ENCODE measurements around the gene PHACTR1.

PHACTR1 gene

DNA sequence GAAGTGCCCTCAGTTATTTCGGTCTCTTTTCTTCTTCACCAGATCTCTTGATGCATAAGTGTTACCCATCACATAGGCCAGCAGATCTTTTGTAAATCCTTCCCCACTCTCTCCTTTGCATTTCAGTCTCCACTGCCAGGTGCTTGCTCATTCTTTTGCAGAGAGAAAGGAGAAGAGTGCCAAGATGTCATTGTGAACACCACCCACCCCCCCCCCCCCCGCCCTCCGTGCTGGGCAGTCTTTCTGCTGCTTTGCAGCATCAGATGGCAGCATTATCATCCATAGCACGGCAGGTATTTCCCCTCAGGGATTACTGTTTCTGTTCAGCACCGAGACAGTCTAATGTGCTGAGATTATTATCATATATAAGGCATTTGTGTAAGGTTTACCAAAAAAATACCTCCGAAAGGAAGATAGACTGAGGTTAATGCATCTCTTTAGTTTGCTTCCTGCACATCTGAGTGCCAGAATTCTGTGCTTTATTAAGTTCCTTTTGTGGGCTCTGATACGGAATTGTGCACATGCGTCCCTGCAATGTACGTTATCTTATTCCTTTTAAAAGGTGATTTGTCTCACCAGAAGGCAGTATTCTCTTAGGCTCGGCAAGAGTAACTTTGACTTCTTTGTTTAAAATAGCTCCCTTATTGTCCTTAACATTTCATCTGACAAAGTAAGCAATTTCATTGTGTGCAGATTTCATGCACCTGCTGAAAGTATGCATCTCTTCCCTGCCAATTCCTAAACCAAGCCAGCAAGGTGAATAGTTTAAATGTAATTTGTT, 128.8 kb downstream of the PHACTR1 start:
- DNase-seq (ENCODE audit: low read depth in 1 of 2, low spot score in 1 of 2), result no peak

DNA sequence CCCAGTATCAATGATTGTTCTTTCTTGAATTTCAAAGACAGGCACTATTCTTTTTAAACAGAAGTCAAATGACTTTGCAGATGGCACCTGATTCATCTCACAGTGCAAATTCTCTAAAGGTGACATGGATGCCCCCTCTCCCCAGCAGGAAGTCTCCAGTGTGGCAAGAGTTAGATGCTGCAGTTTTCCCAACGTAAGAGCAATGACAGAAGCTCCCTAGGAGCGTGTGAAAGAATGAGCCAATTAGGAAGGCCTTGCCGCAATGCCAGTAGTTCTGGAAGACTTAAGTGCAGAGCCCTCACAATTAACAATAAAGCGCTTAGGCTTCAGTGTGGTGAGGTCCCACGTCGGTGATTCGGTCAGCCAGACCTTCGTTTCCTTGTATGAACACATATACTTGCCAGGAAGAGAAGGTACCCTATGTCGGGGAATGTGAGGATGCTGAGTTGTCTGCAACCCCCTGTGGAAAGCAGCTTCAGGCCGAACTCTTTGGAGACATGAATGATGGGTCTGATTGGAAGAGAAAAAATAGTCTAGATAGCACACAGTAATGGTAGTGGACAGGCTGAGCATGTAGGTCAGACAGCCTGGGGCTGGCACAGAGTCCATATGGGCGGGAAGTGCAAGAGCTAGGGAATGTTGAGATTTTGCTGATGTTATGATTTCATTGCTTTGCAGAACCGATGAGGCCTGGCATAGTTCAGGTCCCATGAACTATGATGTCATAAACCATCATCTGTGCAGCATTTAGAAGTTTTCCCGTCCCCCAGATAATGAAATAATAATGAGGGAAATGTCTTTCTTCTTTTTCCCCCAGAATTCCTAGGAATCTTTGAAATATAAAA, 132.6 kb downstream of the PHACTR1 start:
- DNase-seq (ENCODE audit: low read depth in 1 of 2, low spot score in 1 of 2), result no peak

DNA sequence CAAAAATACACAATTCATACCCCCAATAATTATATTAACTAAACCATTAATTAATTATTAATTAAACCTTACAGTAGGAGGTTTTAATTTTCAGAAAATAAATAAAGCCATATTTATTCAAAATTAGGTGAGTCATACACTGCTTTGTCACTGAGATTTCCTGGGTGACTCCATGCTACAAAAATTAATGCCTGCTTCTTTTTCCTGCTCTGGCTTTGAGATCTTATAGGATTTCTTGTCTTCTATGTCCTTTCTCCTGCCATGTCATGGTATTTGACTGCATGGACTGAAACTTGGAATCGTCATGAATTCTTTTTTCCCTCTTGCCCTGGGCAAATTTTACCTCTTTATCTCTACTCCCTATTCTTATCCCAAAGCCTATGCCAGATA, 133.2 kb downstream of the PHACTR1 start:
- no peak for DNase-seq (ENCODE audit: low read depth in 1 of 2, low spot score in 1 of 2)

- no peak for DNase-seq (ENCODE audit: low read depth in 1 of 2, low spot score in 1 of 2)
Measured at GRCh38 chr6:12851123-12851695, 134.6 kb downstream of the PHACTR1 start.

DNA sequence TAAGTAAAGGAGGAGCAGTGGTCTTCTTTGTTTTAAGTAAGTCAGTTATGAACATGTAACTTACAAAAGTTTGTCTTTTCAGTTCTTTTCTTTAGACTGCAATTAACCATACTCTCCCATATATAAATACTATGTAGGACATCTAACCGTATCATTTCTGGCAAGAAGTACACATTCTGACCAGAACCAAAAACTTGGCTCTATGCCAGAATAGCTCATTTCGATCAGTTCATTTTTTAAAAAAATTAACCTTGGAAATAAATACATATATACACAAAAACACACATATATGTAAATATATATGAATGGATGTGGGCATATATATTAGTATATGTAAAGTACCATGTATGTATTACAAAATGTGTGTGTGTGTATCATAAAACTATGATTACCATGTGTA, 145.0 kb downstream of the PHACTR1 start:
- no peak for DNase-seq (ENCODE audit: low read depth in 1 of 2, low spot score in 1 of 2)

GRCh38 chr6:12865117-12865516, 148.6 kb downstream of the PHACTR1 start:
- no peak for DNase-seq (ENCODE audit: low read depth in 1 of 2, low spot score in 1 of 2)

DNA sequence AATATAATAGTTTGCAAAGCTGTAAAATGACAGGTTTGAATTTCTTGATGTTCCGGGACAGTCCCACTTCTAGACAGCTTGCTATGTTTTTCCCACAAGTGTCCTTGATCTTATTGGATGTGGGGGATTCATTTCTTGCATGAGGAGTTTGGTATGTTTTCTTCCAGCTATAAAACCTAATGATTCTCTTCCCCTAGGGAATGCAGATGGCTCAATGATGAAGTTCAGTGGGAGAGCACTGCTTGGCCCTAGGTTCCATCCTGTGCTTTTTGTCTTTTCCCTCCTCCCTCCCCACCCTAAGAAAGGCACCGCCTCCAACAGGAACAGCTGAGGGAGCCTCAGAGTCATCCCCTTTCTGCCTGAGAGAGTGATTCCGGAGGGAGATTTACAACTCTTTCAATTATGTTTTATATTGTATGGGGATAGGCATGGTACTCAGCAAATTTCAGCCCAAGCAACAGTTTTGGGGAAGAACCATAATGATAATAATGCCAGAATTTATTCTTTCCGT, 149.2 kb downstream of the PHACTR1 start:
- DNase-seq (ENCODE audit: low read depth in 1 of 2, low spot score in 1 of 2), result no peak

GRCh38 chr6:12866422-12867029, 150.0 kb downstream of the PHACTR1 start:
- DNase-seq (ENCODE audit: low read depth in 1 of 2, low spot score in 1 of 2), result no peak

DNA sequence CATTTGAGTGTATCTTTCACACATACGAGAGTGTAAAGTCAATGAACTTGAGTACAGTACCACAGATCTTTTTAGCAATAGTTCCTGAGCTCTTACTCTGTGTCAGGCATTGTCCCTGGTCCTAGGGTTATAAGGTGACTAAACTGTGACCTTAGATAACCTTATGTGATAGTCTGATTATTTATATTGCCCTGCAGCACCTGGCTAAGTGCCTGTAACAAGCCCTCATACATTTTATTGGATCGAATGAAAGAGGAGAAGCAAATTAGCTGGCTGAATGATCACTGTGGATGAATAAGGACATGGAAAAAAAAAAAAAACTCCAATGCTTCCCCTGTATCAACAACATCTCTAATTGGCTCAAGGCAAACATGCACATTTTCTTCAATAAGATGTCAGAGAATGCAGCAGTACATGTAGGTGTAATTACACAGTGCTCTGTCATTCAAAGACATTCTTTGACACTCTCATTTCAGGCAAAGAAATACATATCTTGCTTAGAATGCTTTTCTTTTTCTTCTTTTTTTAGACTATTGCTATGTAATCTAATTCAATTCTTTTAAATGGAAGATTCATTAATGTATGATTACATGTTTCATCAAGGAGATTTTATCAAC, 153.4 kb downstream of the PHACTR1 start:
- no peak for DNase-seq (ENCODE audit: low read depth in 1 of 2, low spot score in 1 of 2)

GRCh38 chr6:12873691-12874090, 157.1 kb downstream of the PHACTR1 start:
- DNase-seq (ENCODE audit: low read depth in 1 of 2, low spot score in 1 of 2), result no peak

- no peak for DNase-seq (ENCODE audit: low read depth in 1 of 2, low spot score in 1 of 2)
Measured at GRCh38 chr6:12875051-12875450, 158.5 kb downstream of the PHACTR1 start.

DNA sequence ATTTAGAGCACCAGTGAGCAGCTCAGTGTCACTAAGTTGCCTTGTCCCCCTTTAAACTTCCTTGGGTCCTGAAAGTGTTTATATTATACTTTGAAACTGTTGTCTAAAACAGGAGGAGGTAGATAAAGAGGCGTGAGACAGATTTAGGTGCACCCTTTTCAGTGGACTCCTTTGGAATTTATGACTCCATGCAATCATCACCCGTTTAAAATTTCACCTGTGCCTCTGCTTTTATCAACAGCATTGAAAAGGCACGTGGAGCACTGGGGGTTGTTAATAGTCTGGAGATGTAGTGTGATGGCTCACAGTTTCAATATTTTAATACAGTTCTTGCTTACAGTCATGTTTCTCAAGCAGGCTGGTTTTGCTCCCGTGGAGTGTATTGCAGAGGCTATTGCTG, 162.2 kb downstream of the PHACTR1 start:
- DNase-seq (ENCODE audit: low read depth in 1 of 2, low spot score in 1 of 2), result no peak

DNA sequence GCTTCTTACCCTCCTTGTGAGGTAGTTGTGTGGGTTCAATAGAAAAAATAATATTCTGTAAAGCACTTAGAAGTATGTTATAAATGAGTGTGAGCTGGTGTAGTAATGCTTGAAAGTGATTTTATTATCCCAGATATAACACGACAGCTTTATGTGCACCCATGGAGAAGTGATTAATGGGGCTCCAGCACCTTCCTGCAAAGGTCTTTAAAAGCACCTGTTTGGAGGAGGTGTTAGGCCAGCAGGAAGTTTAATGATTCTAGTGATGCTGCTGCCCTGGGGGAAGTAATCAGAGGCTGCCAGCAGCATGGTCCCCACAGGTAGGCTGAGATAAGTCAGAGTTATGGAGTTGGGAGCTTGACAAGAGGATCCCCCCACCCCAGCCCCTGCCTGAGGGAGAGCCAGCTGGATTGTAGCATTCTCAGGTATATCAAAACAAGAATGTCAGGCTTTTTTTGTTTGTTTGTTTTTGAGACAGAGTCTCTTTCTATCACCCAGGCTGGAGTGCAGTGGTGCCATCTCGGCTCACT, 166.3 kb downstream of the PHACTR1 start:
- DNase-seq (ENCODE audit: low read depth in 1 of 2, low spot score in 1 of 2), result no peak

DNA sequence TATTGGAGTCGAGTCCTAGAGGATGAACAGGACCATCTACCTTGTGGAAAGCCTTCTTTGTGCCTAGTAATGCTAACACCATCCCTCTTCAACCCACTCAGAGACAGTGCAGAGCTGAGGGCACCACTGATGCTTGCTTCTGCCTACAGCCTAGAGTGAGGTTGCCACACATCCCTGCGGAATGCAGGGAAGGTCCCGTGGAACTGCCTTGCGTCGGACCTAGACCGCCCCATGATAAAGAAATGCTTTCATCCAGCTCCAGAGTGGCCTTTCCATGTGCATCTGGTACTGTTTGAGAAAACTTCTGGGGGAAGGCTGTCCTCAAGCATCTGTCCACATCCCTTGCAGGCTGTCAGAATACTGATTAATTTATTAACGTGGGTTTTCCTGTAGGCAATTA, 168.4 kb downstream of the PHACTR1 start:
- no peak for DNase-seq (ENCODE audit: low read depth in 1 of 2, low spot score in 1 of 2)

- DNase-seq (ENCODE audit: low read depth in 1 of 2, low spot score in 1 of 2), result no peak
Measured at GRCh38 chr6:12886961-12887775, 170.6 kb downstream of the PHACTR1 start.

GRCh38 chr6:12890171-12890790, 173.7 kb downstream of the PHACTR1 start:
- peak in 1 of 2 donors; percentile 6 for DNase-seq (ENCODE audit: low read depth in 1 of 2, low spot score in 1 of 2)

DNA sequence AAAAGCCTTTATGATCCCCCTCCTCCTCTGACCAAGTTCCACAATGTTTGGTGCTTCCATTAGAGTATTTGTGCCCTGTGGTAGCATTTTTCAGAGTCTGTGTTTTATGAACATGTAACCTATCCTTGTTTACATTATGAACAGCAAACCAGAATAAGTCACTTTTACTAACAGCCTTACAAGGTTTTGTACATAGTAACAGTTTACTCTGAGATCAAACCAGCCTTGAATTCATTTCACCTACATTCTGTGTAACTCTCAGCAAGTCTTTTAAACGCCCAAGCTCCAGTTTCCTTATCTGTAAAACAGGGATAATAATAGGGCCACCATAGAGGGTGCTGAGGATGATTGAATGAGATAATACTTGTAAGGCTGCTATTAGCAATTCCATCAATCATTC, 175.0 kb downstream of the PHACTR1 start:
- DNase-seq (ENCODE audit: low read depth in 1 of 2, low spot score in 1 of 2), result no peak

DNA sequence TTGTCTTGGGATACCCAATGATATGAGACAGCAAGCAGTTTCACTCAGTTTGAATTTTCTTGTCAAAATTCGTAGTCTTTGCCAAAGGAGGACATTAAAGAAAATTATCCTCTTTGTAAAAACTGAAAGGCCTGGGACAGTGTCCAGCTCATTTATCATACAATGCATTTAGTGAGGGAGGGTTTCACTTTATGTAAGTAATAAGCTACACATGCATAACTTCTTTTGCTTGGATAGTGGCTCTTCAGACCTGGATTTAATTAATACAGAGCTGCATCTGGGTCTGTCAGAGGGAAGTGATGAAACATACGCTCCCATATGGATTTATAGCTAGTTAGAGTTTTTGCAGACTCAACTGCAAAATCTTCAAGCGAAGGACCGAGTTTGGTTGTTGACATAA, 175.6 kb downstream of the PHACTR1 start:
- no peak for DNase-seq (ENCODE audit: low read depth in 1 of 2, low spot score in 1 of 2)

DNA sequence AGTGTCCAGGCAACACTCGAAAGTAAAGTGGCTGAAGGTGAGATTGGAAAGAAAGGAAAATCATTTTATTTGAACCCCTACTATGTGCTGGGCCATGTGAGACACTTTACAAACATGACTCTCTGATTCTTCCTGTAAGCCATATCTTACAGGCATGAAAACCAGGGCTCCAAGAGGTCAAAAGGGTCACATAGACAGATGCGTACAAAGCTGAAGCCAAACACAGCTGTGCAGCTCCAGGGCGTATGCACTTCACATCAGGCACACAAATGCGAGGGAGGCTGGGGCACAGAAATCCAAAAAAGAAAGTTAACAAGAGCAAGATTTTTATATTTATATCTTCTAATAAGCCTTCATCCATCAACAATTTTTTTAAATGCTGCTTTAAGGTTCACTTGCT, 176.5 kb downstream of the PHACTR1 start:
- DNase-seq (ENCODE audit: low read depth in 1 of 2, low spot score in 1 of 2), result no peak

Data from activated CD4-positive, alpha-beta T cell treated with anti-CD3 and anti-CD28 coated beads, Interleukin-2, amount 50 U/mL, for 24 hours (primary cell).